GM18861 (cell line): Measurements from ENCODE around the gene SLC17A5.
"Not testable (repeated sequence)": the region's sequence is repeated elsewhere in the genome, so short reads cannot be mapped to it uniquely, and the experiment has no call there.

Experiments used
- ATAC-seq: cut with Tn5 transposase; IDR thresholded peaks from one replicate; pipeline ENCODE4 v1.9.1; 2021; ENCODE audit not compliant: unreplicated experiment

SLC17A5 gene

DNA sequence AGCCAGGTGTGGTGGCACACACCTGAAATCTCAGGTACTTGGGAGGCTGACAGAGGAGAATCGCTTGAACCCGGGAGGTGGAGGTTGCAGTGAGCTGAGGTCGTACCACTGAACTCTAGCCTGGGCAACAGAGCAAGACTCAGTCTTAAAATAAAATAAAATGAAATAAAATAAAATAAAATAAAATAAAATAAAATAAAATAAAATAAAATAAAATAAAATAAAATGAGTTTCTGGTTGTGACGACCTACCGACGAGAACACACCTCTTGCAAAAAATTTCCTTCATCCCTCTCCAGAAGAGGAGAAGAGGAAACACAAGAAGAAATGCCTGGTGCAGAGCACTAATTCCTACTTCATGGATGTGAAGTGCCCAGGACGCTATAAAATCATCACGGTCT lies 35.7 kb downstream of the SLC17A5 start:
- ATAC-seq, result not testable (repeated sequence)

DNA sequence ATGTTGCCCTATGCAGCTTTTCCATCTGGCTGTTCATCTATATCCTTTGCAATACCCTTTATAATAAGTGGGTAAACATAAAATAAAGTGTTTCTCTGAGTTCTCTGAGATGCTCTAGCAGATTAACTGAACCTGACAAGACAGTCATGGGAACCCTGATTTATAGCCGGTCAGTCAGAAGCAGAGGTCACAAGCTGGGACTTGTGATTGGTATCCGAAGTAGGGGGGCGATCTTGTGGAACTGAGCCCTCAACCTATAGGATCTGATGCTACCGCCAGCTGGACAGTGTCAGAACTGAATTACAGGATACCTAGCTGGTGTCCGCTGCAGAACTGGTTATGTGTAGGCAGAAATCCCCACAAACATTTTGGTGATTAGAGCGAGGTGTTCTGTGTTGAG lies 39.0 kb downstream of the SLC17A5 start:
- ATAC-seq, result no peak

DNA sequence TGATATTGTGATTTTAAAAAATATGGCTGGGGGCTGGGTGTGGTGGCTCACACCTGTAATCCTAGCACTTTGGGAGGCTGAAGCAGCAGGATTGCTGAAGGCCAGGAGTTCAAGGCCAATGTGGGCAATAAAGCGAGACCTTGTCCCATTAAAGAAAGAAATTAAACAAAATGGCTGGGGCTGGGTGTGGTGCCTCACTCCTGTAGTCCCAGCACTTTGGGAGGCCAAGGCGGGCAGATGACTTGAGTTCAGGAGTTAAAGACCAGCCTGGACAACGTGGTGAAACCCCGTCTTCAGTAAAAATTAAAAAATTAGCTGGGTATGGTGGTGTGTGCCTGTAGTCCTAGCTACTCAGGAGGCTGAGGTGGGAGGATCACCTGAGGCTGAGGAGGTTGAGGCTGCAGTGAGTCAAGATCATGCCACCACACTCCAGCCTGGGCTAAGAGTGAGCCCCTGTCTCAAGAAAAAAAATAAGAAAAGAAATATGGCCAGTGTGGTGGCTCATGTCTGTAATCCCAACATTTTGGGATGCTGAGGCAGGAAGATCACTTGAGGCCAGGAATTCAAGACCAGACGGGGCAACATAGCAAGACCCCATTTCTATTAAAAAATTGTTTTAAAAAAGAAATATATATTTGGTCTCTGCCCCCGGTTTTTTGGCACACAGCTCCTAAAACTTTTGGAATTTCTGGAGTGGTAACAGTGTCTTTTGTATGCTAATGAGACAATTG lies 39.8 kb downstream of the SLC17A5 start:
- ATAC-seq, result no peak

DNA sequence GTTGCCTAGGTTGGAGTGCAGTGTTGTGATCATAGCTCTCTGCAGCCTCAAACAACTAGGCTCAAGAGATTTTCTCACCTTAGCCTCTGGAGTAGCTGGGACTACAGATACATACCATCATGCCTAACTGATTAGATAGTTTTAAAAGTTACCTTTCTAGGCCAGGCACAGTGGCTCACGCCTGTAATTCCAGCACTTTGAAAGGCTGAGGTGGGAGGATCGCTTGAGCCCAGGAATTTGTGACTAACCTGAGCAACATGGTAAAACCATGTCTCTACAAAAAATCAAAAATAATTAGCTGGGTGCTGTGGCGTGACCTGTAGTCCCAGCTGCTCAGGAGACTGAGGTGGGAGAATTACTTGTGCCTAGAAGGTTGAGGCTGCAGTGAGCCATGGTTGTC lies 41.2 kb downstream of the SLC17A5 start:
- no peak for ATAC-seq

DNA sequence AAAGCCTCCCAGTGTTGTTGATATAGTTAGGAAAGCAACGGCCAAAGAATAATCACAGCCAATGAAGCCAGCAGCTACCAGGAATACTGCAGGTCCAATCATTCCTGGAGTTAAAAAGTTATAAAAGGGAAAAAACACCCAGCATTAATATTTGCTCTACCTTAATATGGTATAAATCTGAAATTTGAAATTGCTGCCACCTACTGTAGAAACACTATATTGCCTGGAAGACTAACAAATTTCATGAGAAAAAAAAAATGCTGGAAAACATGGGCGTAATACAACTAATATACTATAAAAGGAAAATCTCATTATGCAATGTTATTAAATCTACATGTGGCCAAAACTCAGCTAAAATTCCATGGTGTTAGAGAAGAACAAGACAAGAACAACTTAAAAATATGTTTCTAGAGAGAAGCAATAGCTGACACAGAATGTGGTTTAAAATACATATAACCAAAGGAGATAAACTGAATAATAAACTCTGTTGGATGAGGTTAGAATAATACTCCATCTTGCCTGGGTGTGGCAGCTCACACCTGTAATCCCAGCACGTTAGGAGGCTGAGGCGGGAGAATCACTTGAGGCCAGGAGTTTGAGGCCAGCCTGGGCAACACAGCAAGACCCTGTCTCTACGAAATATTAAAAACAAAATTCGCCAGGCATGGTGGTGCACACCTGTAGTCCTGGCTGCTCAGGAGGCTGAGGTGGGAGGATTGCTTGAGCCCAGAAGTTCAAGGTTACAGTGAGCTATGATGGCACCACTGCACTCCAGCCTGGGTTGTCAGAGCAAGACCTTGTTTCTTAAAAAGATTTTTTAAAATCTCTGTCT lies 43.1 kb downstream of the SLC17A5 start:
- ATAC-seq, result no peak

DNA sequence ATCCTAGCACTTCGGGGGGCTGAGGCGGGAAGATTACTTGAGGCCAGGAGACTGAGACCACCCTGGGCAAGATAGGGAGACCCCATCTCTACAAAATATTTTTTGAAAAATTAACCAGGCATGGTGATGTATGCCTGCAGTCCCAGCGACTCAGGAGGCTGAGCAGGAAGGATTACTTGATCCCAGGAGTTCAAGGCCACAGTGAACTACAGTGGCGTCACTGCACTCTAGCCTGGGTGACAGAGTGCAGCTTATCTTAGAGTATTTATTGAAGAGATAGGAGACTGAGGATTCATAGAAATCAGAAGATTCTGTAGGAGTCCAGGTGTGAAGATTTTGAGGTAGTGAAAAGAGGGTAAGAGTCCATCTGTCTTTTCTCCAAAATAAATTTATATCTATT lies 45.0 kb downstream of the SLC17A5 start:
- no peak for ATAC-seq

DNA sequence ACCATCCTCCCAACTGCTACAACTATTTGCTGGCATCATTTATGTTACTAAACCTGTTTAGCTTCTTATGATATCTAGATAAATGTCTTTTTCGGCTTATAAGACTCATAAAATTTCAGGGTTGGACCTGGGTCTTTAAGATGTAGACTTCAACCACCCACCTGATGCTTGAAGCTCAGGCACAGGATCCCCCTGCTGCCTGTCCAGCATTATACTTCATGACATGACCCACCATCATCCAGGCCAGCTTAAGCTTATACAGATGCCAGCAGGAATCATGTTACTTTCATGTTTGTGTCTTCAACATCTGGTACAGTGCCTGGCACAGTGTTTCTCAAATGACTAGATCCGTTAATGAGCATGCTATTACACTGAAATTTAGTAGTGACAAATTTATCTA lies 47.4 kb downstream of the SLC17A5 start:
- ATAC-seq, result no peak

DNA sequence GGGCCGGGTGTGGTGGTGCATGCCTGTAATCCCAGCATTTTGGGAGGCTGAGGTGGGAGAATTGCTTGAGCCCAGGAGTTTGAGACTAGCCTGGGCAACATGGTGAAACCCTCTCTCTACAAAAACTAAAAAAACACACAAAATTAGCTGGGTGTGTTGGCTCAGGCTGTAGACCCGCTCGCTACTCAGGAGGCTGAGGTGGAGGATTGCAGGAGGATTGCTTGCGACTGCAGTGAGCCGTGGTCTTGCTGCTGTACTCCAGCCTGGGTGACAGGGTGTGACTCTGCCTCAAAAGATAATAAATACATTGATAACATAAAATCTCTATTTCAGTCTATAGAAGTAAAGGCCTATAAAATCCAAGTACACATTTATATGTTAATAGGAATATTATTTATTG lies 49.3 kb downstream of the SLC17A5 start:
- ATAC-seq, result no peak

DNA sequence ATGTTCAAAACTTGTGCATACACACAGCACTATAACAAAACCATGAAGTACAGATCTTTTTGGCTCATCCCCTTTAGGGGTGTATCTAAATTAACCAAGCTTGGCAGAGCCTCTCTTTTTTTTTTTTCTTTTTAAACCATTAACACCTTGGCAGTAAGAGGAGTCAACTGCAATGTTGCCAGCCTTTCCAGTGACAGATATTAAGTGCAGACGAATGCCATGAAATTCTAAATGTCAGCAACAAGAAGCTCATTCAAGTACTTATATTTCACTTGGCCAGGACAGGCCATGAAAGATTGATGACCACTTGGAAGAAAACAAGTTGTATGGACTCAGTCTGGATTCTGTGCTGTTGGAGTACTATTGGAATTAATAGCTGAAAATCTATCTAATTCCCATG lies 49.8 kb downstream of the SLC17A5 start:
- no peak for ATAC-seq

DNA sequence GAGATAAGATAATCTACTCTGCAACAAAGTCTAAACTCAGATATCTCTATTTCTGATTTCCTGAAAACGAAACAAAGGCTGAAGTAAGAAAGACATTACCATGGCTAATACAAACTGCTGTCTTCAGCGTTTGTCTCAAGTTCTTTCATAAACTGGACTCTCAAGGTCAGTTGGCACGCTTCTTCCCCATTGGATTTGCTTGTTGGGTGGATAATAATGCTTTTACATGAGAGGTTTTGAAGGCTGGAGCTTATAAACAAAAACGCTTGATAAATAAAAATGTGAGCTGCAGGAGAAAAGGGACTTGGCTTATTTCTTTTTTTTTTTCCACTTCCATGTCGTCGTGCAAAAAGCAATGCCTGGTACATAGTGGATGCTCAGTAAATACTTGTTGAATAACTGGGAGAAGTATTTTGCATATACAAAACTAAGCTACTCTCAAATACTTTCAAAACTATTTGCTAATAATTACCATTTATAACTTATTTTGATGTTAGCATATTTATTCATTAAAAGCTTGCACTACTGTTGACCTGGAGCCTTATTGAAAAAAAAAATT lies 67.3 kb downstream of the SLC17A5 start:
- peak; percentile 3 for ATAC-seq

DNA sequence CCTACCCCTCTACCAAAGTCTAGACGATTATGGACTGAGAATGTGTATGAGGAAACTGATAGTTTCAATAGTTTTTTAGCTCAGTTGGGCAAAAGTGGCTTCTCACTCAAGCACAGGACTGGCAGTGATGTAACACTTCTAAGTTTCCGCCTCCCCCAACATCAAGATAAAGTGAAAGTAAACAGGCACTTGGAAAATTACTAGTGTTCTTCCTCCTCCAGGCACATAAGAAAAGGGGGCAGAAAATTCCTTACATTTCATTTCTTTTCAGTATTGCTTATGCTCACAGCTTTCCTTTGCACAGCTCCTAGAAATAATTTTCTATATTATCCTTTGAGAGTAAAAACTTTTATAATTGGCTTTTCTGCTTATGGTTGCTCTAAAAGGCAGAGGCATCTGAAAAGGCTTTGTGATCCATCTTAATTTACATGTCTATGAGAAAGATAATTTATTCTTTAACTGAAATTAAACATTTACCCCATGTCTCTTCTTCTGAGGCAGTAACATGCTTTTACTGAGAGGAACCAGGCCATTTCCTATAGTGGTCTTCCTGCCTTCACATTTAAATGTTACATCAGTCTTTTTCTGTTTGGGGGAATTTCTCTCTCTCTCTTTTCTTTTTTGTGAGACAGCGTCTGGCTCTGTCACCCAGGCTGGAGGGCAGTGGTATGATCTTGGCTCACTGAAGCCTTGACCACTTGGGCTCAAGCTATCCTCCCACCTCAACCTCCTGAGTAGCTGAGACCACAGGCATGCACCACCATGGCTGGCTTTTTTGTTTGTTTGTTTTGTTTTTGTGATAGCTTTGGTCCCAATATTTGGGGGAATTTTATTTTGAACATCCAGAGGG lies 68.0 kb downstream of the SLC17A5 start:
- ATAC-seq, result peak; percentile 79

DNA sequence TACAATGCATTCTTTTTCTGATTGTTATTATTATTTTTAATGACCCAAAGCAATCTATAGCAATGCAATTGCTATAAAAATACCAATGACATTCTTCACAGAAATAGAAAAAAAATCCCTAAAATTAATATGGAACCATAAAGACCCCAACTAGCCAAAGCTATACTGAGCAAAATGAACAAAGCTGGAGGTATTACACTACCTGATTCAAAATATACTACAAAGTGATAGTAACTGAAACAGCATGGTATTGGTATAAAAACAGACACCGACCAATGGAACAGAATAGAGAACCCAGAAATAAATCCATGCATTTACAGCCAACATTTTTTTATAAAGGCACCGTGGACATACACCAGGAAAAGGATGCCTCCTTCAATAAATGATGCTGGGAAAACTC lies 72.5 kb downstream of the SLC17A5 start:
- no peak for ATAC-seq

DNA sequence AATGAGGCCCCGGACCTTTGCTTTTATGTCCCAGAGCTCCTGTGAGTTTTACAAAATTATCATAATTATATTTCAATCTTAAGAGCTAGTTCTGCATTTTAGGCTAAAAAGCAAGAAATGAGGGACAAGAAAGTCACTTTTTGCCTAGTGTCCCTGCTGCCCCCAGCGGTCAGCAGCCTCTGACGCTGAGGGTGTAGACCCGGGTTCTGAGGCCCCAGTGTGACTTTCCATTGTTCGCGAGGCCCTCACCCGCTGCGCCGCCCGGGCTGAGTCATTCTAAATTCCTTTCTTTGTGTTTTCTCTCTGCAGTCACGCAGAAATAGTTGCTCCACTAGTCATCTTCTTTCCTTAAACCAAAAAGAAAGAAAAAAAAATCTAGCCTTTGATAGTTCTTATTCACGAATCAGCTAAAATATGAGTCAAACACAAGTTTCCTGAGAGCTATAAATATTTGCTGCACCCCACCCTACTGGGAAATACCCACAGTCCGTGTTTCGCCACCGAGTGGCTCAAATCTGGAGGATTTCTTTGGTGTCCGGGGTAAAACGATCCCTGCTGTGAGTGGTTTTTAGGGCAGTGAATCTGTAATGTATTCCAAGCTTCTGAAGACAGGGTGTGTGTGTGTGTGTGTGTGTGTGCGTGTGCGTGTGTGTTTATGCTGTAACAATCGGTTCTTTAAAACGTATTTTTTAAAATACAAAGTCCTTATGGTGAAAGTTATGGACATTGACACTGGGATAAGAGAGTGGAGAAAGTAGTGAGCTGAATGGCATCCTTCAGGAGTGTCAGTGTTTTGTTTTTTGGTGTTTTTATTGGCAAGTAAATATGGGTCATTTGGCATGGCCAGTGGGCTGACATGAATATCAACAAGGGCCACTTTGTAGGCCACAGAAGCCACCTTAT lies 73.3 kb downstream of the SLC17A5 start:
- peak; percentile 70 for ATAC-seq

DNA sequence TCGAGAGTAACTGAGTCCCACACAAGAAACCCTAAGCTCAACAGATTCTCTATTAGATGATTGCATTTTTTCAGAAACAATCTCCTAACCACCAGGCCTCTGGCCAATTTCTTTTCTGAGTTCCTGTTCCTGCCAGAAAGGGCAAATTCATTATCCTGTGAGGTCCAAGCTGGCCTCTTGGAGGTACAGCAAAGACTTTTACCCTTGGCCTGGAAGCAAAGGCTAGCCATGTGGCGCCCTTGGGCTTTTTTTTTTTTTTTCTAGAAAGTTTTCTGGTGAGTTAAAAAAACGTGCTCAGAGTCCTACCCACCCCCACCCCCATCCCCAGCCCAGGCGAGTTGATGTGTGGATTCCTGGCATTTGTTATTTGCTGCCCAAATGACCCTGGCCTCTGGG lies 73.9 kb downstream of the SLC17A5 start:
- no peak for ATAC-seq

DNA sequence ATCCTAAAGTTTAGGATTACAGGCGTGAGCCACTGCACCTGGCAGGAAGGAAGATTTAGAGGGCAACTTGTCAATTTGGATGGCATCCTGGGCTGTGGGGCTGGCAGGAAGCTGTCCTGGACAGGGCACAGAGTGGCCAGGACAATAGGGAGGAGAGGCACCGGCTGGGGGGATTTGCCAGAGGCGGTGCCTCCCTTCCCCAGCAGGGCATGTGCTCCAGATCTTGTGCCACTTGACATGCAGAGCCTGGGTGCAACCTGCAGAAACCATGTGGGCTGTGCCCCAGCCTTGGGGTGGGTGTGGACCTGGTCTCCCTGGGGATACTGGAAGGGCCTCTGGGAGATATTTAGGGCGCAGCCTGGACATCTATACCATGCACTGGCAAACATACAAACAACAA lies 74.4 kb downstream of the SLC17A5 start:
- ATAC-seq, result no peak

DNA sequence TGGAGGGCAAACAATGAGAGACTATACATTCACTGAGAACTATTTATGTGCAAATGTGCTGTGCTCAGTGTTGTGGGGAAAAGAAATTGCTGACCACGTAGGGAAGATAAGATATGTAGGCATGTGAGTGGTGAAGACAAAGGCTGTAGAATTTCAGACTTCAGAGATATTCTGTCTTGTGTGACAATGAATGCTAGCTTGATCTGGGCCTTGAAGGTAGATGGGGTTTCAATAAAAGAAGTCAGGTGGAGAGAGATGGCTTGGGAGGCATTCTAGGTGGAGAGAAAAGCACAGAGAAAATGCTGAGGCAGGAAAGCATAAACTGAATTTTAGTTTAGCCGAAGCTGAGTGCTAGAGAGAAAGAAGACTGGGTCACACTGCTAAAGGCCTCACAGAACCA lies 76.1 kb downstream of the SLC17A5 start:
- ATAC-seq, result no peak

DNA sequence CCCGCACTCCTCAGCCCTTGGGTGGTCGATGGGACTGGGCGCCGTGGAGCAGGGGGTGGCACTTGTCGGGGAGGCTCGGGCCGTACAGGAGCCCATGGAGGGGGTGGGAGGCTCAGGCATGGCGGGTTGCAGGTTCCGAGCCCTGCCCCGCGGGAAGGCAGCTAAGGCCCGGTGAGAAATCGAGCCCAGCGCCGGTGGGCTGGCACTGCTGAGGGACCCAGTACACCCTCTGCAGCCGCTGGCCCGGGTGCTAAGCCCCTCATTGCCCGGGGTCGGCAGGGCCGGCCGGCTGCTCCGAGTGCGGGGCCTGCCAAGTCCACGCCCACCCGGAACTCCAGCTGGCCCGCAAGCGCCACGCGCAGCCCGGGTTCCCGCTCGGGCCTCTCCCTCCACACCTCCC lies 81.3 kb downstream of the SLC17A5 start:
- not testable (repeated sequence) for ATAC-seq

DNA sequence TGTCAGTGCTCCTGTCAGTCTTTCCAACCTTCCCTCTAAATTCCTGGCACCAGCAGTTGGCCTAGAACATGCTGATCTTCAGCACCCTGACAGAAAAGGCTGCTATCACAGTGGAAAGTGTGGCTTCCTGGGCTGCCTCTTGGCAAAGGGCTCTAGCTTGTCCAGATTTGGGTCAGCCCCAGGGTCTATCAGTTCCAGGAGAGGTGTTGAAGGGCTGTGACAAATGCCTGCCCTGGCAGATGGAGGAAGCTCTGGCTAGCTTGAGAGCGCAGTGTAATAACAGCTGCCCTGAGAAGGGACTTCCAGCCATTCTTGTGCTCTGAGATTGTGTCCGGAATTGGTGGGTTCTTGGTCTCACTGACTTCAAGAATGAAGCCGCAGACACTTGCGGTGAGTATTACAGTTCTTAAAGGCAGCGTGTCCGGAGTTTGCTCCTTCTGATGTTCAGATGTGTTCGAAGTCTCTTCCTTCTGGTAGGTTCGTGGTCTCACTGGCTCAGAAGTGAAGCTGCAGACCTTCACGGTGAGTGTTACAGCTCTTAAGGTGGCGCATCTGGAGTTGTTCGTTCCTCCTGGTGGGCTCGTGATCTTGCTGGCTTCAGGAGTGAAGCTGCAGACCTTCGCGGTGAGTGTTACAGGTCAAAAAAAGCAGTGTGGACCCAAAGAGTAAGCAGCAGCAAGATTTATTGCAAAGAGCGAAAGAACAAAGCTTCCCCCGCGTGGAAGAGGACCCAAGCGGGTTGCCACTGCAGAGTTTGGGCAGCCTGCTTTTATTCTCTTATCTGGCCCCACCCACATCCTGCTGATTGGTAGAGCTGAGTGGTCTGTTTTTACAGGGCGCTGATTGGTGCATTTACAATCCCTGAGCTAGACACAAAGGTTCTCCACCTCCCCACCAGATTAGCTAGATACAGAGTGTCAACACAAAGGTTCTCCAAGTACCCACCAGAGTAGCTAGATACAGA lies 82.3 kb downstream of the SLC17A5 start:
- not testable (repeated sequence) for ATAC-seq

DNA sequence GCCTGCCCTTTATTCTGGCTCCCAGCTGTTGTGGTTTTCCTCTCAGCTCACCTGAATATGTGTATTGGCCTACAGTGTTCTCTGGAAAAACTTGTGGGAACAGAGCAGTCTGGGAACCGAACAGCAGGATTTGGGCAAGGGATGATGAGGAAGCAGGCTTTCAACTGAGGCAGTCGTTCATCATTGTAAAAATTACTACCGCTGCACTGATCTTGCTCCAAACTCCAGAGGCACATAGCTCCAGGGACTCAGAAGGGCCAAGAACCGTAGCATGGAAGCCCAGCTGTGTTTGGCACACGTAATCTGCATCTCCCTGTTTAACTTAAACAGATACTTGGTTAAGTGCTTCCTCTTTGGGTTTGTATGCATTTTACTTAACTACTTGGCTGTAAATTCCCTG lies 84.7 kb downstream of the SLC17A5 start:
- ATAC-seq, result no peak
